A673 (cell line): ENCODE measurements around the gene SERPINH1.

ENCODE experiments used
- CTCF ChIP-seq: fragments of 300-800, 200-600 bp; sonication (generic); conservative IDR thresholded peaks from 2 replicates; pipeline ENCODE4 v1.5.1; 2017; ENCODE audit warnings: low read depth, mild to moderate bottlenecking, antibody characterized with exemption, low read length, moderate library complexity, mixed read lengths
- EZH2 ChIP-seq: fragments of 200-600 bp; sonication (generic); IDR thresholded peaks from 2 replicates; pipeline ENCODE4 v1.6.1; 2017; ENCODE audit warnings: borderline replicate concordance, low read depth, mild to moderate bottlenecking, mixed read lengths, antibody characterized with exemption, low read length; ENCODE audit not compliant: poor library complexity, severe bottlenecking

- TF ChIP-seq CTCF: peak; percentile 45
- no peak for TF ChIP-seq EZH2
Observed at GRCh38 chr11:75582895-75583717, 21.1 kb downstream of the SERPINH1 start.
